Transverse colon (tissue), 3 donors: ENCODE data around the gene MPV17L2.

Experiments used
- CTCF ChIP-seq, 5 experiments: fragments of 200-600 bp in 3 of 5; fragments of 450-650 bp in 2 of 5; sonication (generic) in 3 of 5; IDR thresholded peaks; 1 replicate in 2 of 5; 2 replicates in 3 of 5; pipeline ENCODE4 v1.5.1; 2016 to 2017; ENCODE audit warnings: antibody characterized with exemption in 5 of 5, inconsistent platforms in 3 of 5, mild to moderate bottlenecking in 2 of 5, moderate library complexity in 1 of 5
- POLR2A ChIP-seq: fragments of 450-650 bp; IDR thresholded peaks from one replicate; pipeline ENCODE4 v1.6.1; 2016; ENCODE audit warnings: antibody characterized with exemption, mild to moderate bottlenecking, moderate library complexity

GRCh38 chr19:18156841-18157464, 36.1 kb upstream of the MPV17L2 start:
- TF ChIP-seq CTCF (IDR thresholded peaks at IDR 0.05), result no peak
- no peak for TF ChIP-seq POLR2A
